ENCODE measurements around the gene HOXC9. TPM values are rescaled to one million over a fixed set of nuclear protein-coding genes. Genes with fewer than 3 reads are reported as not detected.

HOXC9 gene
- total RNA-seq, 1 experiment from 2014 or later: 1.9 TPM

DNA sequence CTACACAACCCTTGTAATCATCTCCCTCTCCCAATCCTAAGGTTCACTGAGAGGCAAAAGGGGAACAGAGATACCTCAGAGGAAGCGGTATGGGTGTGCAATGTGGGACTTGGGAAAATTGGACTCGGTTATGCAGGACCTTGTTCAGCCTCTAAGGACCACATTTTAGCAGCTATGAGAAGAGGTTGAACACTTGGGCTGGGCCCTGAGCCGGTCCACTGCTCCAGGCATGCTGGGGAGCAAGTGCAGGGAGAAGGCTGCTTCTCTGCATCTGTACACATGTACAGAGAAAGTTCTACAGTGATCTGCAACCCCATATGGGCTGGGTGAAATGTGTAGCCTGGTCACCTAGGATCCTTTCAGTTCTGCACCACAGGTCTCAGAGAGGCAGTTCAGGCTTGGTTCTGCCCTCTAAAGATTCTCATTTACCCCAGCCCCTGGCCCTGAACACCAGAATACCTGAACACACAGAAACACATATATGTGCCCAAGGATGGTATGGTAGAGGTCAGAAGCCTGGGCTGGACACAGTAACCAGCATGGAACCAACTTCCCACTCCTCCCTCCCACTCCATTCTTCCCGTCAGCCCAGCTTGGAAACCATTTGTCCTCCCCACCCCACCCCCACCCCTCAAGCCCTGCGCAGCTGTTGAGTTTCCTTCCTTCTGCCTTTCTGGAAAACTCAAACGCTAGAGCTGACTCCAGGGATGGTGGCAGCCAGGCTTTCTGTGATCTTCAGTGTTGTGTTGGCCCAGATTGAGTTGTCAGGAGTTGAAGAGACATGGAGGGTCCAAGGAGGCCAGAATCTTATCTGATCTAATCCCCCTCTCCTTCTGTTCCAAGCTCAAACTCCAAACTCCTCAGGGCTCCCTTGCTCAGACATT is 43.3 kb downstream of the HOXC9 start:
- no peaks in the 10 kb centered on the region for H3K9me3 ChIP-seq
- DNase-seq: no peak
- H3K27me3 ChIP-seq: no peaks in the 10 kb centered on the region
- H3K36me3 ChIP-seq: no peaks in the 10 kb centered on the region
- no peak overlapping the region for H3K4me3 ChIP-seq

DNA sequence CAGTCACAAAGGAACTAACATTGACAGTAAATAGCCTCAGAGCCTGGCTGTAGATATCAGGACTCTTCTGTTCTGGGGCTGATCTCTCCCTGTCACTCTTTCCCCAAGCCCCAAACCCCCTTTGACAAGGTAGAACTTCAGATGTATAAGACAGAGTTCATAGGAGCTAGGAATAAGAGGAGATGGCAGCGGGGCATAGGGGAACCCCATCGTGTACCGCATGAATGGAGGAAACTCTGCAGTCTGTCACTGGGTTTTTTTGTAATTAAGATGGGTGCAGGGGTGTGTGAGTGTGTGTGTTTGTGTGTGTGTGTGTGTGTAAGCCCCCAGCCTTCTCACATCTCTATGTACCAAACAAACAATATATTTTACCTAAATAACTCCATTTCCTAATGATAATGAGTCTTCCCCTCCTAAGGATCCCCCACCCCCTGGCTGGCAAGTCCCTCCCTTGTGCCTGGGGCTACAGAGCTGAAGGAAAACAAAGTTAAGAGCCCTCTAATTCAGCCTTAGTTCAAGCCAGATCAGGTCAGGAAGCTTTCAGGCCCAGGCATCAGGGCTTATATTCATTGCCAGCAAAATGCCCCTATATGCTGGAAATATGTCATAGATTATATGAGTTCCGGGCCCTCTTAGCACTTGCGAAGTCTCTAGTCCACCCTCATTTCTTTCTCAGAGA is 44.6 kb downstream of the HOXC9 start:
- Histone ChIP-seq H3K36me3 (no peaks in the 10 kb centered on the region), H3K27me3 (no peaks in the 10 kb centered on the region), H3K9me3 (no peaks in the 10 kb centered on the region), H3K4me3 (no peak overlapping the region)
- DNase-seq: no peak

DNA sequence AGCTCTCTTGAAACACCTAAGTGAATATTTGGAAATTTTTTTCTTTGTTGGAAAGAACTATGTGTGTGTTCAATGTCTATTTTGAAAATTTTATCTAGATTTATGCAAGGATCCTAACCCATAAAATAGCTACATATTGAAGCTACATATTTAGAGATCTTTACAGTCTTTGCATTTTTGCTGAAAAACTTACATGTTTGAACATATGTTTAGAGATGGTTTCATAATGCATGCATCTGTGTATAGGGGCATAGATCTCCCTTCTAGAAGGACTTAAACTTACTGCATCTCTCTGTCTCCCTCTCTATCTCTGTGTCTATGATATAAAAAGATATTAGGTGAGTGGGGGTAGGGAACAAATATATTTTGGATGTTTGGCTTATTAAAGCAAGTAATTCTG is 45.4 kb downstream of the HOXC9 start:
- H3K4me3 ChIP-seq: no peak overlapping the region
- no peaks in the 10 kb centered on the region for H3K27me3 ChIP-seq
- DNase-seq: no peak
- H3K36me3 ChIP-seq: no peaks in the 10 kb centered on the region
- no peaks in the 10 kb centered on the region for H3K9me3 ChIP-seq

DNA sequence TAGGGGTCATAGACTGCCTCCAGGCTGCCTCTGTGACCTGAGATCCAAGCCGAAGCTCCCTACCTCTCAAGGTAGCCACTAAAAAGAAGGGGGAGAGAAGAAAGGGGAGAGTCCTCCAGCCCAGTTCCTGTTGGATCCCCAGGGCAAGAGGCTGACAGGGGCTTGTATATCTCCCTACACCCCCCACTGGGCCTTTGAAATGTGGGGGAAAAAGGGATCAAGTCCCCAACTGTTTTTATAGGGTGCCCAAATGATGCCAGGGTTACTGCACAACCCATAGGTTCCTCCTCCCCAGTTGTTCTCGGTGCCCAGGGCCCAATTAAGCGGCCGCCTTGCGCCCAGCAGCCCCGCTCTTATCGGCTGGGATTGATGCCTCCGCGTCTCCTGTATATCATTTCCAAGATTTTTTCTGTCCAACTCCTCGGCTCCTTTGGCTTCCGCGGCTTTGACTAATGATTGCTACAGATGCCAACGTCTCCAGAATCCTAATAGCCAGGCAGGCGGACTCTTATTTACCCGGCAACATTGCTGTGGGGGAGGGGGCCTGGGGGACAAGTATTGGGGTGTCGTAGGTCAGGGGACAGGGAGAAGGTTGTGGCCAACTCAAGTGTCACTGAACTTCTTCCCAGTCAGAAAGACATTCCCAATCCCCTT is 46.0 kb downstream of the HOXC9 start:
- no peak for DNase-seq
- Histone ChIP-seq H3K36me3 (no peaks in the 10 kb centered on the region), H3K27me3 (no peaks in the 10 kb centered on the region), H3K4me3 (no peak overlapping the region), H3K9me3 (no peaks in the 10 kb centered on the region)

DNA sequence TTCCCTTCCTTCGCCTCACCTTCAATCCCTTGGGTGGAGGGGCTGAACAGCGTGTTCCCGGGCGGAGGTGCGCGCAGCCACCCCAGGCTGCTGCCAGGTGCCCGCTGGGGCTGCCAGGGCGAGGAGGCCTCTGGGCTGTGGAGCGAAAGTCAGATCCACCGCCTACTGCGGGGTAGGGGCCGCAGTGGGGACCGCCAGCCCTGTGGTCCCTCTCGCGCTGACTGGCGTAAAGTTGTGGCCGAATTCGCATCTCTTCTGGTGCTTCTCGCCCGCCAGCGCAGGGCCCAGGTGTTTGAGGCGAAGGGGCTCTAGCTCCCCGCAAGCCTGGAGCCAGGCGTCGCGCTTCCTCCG is 46.8 kb downstream of the HOXC9 start:
- Histone ChIP-seq H3K9me3 (no peaks in the 10 kb centered on the region), H3K27me3 (no peaks in the 10 kb centered on the region), H3K36me3 (no peaks in the 10 kb centered on the region), H3K4me3 (no peak overlapping the region)
- no peak for DNase-seq

DNA sequence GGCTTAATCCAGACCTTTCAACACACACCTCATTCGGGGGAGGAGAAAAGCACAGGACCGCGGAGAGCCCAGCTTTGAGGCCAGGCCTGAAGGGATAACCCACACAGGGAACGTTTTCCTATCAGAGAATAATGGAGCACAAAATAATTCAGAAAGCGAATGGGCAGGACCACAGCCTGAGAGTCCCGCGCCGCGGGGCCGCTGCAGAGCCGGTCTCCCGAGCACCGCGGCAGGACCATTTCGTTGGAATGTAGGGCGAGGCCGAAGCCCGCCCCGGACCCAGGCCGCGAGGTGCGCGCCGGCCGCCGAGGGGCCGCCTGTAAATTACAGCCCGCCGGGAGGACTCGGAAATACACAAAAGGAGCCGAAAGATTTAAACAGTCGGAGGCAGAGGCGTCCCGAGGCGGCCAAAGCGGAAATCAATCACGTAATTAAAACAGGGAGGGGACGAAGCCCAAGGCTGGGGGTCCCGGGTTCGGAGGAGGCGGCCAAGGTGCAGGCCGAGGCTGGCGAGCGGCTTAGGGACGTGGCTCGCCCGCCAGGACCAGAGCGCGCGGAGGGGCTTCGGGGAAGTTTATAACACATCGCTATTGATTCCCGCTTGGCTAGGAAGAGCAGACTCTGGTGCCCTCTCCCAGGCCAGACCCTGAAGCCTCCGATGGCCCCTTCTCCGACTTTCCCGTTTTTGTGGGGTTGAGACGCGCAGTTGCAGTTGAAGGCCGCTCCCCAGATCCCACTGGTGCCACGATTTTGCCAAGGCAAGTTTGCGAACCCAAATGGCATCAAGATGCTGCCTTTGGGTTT is 47.4 kb downstream of the HOXC9 start:
- H3K4me3 ChIP-seq: no peak overlapping the region
- no peaks in the 10 kb centered on the region for H3K9me3 ChIP-seq
- no peaks in the 10 kb centered on the region for H3K36me3 ChIP-seq
- H3K27me3 ChIP-seq: no peaks in the 10 kb centered on the region
- DNase-seq: no peak

DNA sequence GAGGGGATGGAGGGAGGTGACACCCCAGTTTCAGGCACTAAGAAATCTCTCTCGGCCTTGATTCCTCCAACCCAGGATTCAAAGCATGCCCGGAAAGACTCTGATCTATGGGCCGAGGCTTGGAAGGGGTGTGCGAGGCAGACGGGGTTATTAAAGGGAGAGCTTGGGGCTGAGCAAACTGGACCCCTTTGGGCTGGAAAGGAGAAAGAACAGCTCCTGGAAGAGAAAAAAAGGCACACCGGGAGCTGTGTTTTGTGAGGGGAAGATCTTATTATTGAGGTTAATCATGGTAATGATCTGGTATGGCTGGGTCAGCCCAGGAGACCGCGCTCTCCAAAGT is 48.0 kb downstream of the HOXC9 start:
- Histone ChIP-seq H3K9me3 (no peaks in the 10 kb centered on the region), H3K36me3 (no peaks in the 10 kb centered on the region), H3K4me3 (no peak overlapping the region), H3K27me3 (no peaks in the 10 kb centered on the region)
- DNase-seq: no peak

DNA sequence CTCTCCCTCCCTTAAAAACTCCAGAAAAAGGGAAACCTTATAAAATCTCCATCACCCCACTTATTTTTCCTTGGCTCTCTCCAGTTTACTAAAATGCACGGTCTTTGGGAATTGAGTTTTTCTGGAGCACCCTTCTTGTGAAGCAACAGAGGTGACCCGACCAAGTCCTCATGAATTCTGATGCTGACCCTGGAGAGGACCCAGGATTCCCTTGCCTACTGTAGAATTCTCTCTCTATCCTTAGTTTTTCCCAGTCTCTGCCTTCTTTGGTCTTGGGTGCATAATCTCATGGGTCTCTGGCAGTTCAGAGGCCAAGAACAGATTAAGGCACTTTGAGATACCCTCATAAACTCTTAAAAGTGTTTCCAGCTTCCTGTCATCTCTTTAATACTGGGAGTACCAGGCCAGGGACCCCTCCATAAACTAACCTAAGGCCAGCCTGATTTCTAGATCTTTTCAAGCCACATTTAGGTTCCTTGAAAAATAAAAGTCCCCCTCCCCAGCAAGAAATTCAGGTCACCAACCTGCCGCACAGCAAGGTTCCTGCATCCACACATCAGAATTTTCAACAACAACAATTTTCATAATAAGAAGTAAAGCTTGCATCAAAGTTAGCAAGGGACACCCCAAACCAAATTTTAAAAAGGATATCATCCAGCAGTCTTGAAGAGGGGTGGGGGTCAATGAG is 48.6 kb downstream of the HOXC9 start:
- Histone ChIP-seq H3K36me3 (no peaks in the 10 kb centered on the region), H3K4me3 (no peak overlapping the region), H3K27me3 (no peaks in the 10 kb centered on the region), H3K9me3 (no peaks in the 10 kb centered on the region)
- no peak for DNase-seq

DNA sequence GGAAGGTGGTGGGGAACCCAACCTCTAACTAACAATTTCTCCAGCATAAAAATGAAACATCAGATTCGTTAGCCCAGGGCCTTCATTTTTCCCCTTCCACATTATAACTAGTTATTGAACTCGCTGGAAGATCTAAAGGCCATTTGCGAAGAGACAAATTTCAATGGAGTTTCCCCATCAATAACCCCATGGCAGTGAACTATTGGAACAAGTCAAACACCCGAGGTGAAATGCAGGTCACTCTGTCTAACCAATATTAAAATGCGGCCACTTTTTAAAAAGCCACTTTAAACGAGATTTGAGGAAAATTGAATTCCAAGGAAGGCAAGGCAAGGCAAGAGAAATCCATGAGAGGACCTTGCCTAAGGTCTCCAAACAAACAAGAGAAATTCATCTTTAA is 49.1 kb downstream of the HOXC9 start:
- H3K9me3 ChIP-seq: no peaks in the 10 kb centered on the region
- H3K4me3 ChIP-seq: no peak overlapping the region
- DNase-seq: no peak
- no peaks in the 10 kb centered on the region for H3K36me3 ChIP-seq
- no peaks in the 10 kb centered on the region for H3K27me3 ChIP-seq

DNA sequence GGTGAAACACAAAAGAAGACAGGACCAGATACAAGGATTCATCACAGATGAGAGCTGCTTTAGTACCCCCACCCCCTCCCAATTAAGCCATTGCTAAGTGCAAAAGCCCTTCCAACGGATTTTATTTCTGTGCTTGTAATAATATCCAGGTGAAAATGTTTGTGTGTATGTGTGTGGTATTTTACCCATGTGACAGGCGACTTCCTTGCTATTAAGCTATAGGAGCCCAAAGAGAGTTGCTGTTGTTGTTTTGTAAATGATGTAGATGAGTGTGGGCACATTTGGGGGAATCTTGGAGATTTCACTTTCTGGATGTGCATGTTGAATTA is 50.5 kb downstream of the HOXC9 start:
- no peaks in the 10 kb centered on the region for H3K27me3 ChIP-seq
- H3K4me3 ChIP-seq: no peak overlapping the region
- DNase-seq: no peak
- no peaks in the 10 kb centered on the region for H3K9me3 ChIP-seq
- no peaks in the 10 kb centered on the region for H3K36me3 ChIP-seq

DNA sequence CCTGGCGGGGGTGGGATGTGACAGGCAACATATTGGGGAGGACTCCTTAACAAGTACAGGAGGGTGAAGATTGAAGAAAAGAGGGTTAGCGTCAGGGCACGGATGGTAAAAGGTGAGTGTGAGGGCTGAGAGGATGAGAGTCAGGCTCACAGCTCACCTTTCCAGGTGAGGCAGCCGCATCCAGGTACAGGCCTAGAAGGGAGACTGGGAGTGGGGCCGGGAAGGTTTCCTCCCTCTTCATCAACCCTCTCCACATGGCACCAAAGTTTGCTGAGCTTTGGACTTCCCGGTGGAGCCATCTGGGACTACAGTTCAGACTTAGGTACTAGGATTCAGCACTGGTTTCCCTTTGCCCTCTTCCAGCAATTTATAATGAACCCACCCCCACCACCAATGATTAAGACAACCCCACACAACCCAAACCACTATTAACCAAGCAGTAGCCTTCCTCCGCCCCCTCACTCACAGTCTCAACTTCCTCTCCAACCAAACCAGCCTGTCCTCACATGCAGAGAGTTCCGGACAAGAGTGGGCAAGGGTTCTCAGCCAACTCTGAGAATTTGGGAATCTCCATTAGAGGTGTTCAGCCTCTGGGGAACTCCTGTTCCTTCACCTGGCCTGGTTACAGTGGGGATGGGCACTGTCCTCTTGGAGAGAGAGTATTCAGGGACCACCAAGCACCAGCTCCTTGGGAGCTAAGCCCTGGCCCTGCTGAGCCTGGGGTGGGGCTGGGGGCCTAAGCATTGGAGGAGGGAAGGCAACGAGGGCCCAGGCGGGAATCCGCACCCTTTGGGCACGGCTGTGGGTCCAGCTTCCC is 51.3 kb downstream of the HOXC9 start:
- Histone ChIP-seq H3K27me3 (no peaks in the 10 kb centered on the region), H3K36me3 (no peaks in the 10 kb centered on the region), H3K4me3 (no peak overlapping the region), H3K9me3 (no peaks in the 10 kb centered on the region)
- no peak for DNase-seq

DNA sequence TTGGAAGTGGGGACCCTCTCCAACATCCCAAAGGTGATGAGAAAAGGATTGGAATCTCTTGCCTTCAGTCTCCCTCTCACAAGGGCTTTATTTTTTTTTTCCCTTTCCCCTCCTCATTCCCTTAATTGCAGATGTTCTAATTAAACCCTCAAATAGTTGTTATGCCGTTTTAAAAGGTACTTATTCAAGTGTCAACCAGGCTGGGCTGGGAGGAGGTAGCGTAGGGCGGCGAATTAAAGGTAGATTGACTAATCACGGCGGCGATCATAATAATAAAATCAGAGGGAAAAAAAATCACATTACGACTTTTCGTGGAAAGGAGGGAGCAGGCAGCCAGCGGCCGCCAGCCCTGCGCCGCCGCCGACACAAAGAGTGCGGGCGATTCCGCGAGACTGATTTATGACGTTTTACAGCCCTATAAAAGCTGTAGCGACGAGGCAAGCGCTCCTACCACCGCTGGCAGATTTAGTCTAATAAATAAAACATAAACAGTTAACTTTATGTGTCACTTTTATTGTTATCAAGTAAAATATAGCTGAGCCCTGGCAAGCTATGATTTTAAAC is 52.0 kb downstream of the HOXC9 start:
- no peaks in the 10 kb centered on the region for H3K9me3 ChIP-seq
- H3K4me3 ChIP-seq: no peak overlapping the region
- no peaks in the 10 kb centered on the region; the same call in 1 of the 2 replicates for H3K36me3 ChIP-seq
- H3K27me3 ChIP-seq: no peaks in the 10 kb centered on the region
- DNase-seq: no peak

DNA sequence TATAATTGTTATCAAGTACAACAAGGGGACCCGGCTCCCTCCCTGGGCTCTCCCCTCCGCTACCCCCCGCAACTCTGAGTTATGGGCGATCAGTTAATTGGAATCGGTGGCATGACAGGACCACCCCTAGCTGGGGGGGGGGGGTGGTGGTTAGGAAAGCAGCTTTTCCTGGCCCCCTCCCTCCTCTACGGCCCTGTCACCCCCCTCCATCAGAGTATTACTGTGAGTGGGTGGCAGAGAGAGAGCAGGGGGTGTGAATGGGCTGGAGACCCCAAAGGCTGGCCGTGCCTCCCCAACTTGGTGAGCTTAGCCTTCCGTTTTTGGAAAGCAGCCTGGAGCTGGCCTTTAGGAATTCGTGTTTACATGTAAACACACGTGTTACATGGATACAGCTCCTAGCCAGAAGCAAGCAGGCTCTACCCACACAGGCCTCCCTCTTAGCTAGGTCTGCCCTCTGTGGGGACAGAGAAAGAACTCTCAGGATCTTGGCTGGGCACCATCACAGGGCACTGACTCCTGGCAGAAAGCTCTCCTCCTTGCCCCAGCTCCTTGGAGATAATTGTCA is 52.6 kb downstream of the HOXC9 start:
- no peaks in the 10 kb centered on the region; the same call in 1 of the 2 replicates for H3K36me3 ChIP-seq
- H3K4me3 ChIP-seq: no peak overlapping the region
- no peaks in the 10 kb centered on the region for H3K9me3 ChIP-seq
- H3K27me3 ChIP-seq: no peaks in the 10 kb centered on the region
- no peak for DNase-seq
